A673 (cell line): ENCODE data around the gene CLN5. TPM values are rescaled to one million over a fixed set of nuclear protein-coding genes. Genes with fewer than 3 reads are reported as not detected.

ENCODE experiments used
- BruUV-seq: library from RNA; stranded (reverse); fragments of 400-500 nt; replicated peaks from 2 replicates; lab custom pipeline; 2021; lab: Mats Ljungman, UMichigan
- CTCF ChIA-PET: fragments of 300-600 bp; sonication (Branson Sonifier 250); formaldehyde crosslinking; loops from one replicate; lab custom pipeline; 2022; ENCODE audit warnings: antibody characterized with exemption; lab: Charles Lee
- POLR2A ChIA-PET: fragments of 300-600 bp; sonication (Branson Sonifier 250); formaldehyde crosslinking; loops from one replicate; lab custom pipeline; 2022; ENCODE audit warnings: antibody characterized with exemption; ENCODE audit not compliant: low non-redundant PET; lab: Charles Lee
- DNase-seq: peaks from one replicate; pipeline ENCODE4 v3.0.0-alpha.2; 2015; ENCODE audit warnings: low spot score
- H3K27ac ChIP-seq: fragments of 200-600 bp; sonication (generic); 2 replicates; pipeline ENCODE4 v1.5.1; 2016; ENCODE audit warnings: mixed run types, low read depth, mild to moderate bottlenecking, mixed read lengths, antibody characterized with exemption, low read length; ENCODE audit not compliant: poor library complexity, severe bottlenecking
- H3K27me3 ChIP-seq: fragments of 200-600 bp; sonication (generic); replicated peaks from 2 replicates; pipeline ENCODE4 v1.6.1; 2017; ENCODE audit warnings: mixed run types, low read depth, mild to moderate bottlenecking, mixed read lengths, antibody characterized with exemption, low read length; ENCODE audit not compliant: insufficient read depth, poor library complexity
- H3K36me3 ChIP-seq: fragments of 200-600 bp; sonication (generic); 2 replicates; pipeline ENCODE4 v1.6.1; 2016; ENCODE audit warnings: mixed run types, mild to moderate bottlenecking, mixed read lengths, antibody characterized with exemption, low read length; ENCODE audit not compliant: insufficient read depth, poor library complexity, severe bottlenecking
- H3K4me1 ChIP-seq: fragments of 200-600 bp; sonication (generic); 2 replicates; pipeline ENCODE4 v1.6.1; 2017; ENCODE audit warnings: mixed run types, mild to moderate bottlenecking, mixed read lengths, antibody characterized with exemption, low read length; ENCODE audit not compliant: insufficient read depth, poor library complexity, severe bottlenecking
- H3K4me3 ChIP-seq: fragments of 200-600 bp; sonication (generic); 2 replicates; pipeline ENCODE4 v1.5.1; 2016; ENCODE audit warnings: low read depth, mixed run types, mild to moderate bottlenecking, mixed read lengths, low read length; ENCODE audit not compliant: poor library complexity, severe bottlenecking
- H3K9me3 ChIP-seq: fragments of 200-600 bp; sonication (generic); 2 replicates; pipeline ENCODE4 v1.6.1; 2016; ENCODE audit warnings: mixed run types, low read depth, mild to moderate bottlenecking, mixed read lengths, antibody characterized with exemption, low read length; ENCODE audit not compliant: poor library complexity, severe bottlenecking
- CTCF ChIP-seq: fragments of 300-800, 200-600 bp; sonication (generic); conservative IDR thresholded peaks from 2 replicates; pipeline ENCODE4 v1.5.1; 2017; ENCODE audit warnings: low read depth, mild to moderate bottlenecking, antibody characterized with exemption, low read length, moderate library complexity, mixed read lengths
- EZH2 ChIP-seq: fragments of 200-600 bp; sonication (generic); IDR thresholded peaks from 2 replicates; pipeline ENCODE4 v1.6.1; 2017; ENCODE audit warnings: borderline replicate concordance, low read depth, mild to moderate bottlenecking, mixed read lengths, antibody characterized with exemption, low read length; ENCODE audit not compliant: poor library complexity, severe bottlenecking
- intact Hi-C: fragments of 100-400 bp; cut with micrococcal nuclease; formaldehyde crosslinking; loops from one replicate; pipeline ENCODE4 v1.10.0; 2022; ENCODE audit not compliant: unreplicated experiment
- total RNA-seq: library from RNA; stranded (reverse); gene quantifications from 2 replicates; pipeline ENCODE4 v1.2.3, GENCODE V29; 2021

CLN5 gene
- total RNA-seq, 1 experiment from 2014 or later = 13.7 TPM

- no TSS peak for BruUV-seq
Observed at GRCh38 chr13:77040835-77041234, 49.0 kb downstream of the CLN5 start.

GRCh38 chr13:77042566-77043177 is 50.8 kb downstream of the CLN5 start:
- TF ChIP-seq EZH2 (no peak), CTCF (no peak)
- Histone ChIP-seq H3K27me3 (no peaks in the 10 kb centered on the region), H3K4me1 (no peaks in the 10 kb centered on the region), H3K36me3 (no peaks in the 10 kb centered on the region), H3K4me3 (no peak overlapping the region), H3K27ac (no peak overlapping the region), H3K9me3 (no peaks in the 10 kb centered on the region)
- DNase-seq = no peak
- BruUV-seq = no TSS peak
- ChIA-PET CTCF (no interaction called here), POLR2A (interaction anchor here (0.7 kb wide), 1 partner anchor 774 kb away, joined by 3 read pairs; no protein-coding TSS in a partner anchor)
- intact Hi-C loops = no loop called here

More at GRCh38 chr13:77040835-77041234, 49.0 kb downstream of the CLN5 start:
- ChIA-PET POLR2A (interaction anchor here (0.6 kb wide), 1 partner anchor 14 kb away, joined by 3 read pairs; no protein-coding TSS in a partner anchor), CTCF (no interaction called here)
- intact Hi-C loops = no loop called here
- no peak overlapping the region for H3K4me3 ChIP-seq
- DNase-seq = no peak
- no peaks in the 10 kb centered on the region for H3K9me3 ChIP-seq
- H3K36me3 ChIP-seq = no peaks in the 10 kb centered on the region
- no peak for TF ChIP-seq EZH2
- TF ChIP-seq CTCF = no peak
- H3K27me3 ChIP-seq = no peaks in the 10 kb centered on the region
- H3K4me1 ChIP-seq = no peaks in the 10 kb centered on the region
- no peak overlapping the region for H3K27ac ChIP-seq

DNA sequence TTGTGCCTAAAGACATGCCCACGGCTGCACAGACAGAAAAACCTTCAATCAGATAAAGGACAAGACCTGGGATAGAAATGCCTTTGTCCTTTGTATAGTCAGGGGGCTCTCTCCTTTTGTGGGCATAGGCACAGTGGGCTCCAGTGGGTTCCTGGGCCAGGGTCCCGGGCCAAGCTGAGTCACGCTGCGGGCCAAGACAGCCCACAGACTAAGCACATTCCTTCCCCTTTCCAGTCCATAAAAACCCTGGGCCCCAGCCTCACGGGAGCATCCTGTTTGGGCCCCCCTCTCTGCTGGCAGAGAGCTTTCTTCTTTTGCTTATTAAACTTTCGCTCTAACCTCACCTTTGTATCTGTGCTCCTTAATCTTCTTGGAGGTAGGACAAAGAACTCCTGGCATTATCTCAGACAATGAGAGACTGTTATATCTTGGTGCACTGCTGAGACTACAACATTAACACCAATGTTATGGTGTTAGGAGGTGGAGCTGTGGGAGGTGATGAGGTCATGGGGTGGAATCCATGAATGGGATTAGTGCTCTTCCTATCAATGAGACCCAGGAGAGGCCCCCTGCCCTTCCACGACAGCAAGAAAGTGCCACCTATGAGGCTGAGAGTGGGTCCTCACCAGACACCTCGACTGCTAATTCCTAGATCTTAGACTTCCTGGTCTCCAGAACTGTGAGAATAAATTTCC is 55.9 kb downstream of the CLN5 start:
- Histone ChIP-seq H3K9me3 (no peaks in the 10 kb centered on the region), H3K27ac (no peak overlapping the region), H3K4me1 (no peaks in the 10 kb centered on the region), H3K4me3 (no peak overlapping the region), H3K27me3 (no peaks in the 10 kb centered on the region), H3K36me3 (no peaks in the 10 kb centered on the region)
- DNase-seq = no peak
- BruUV-seq = no TSS peak
- intact Hi-C loops = no loop called here
- POLR2A ChIA-PET = no interaction called here
- CTCF ChIA-PET = no interaction called here
- TF ChIP-seq EZH2 = no peak
- no peak for TF ChIP-seq CTCF
